K562 (cell line): ENCODE results near the gene SIRT7. TPM values are rescaled to one million over a fixed set of nuclear protein-coding genes. Genes with fewer than 3 reads are reported as not detected.
A peak's percentile ranks its signal among the peaks of the same experiment; 100 is the strongest.

Experiments used
- ATAC-seq: fragments of 200-7000 bp; cut with Tn5 transposase; 3 replicates; pipeline ENCODE4 v1.9.1; 2020; ENCODE audit warnings: moderate library complexity
- BruUV-seq: library from RNA; stranded (reverse); fragments of 400-500 nt; replicated peaks from 2 replicates; lab custom pipeline; 2021; lab: Mats Ljungman, UMichigan
- CTCF ChIA-PET: fragments of 300-600 bp; formaldehyde crosslinking; extraction: SDS; loops from one replicate; lab custom pipeline; 2021; ENCODE audit warnings: low intra/inter-chr PET ratio; lab: Yijun Ruan, JAX
- POLR2A ChIA-PET: fragments of 300-600, 350-650 bp; sonication (Branson Sonifier 250); formaldehyde crosslinking; extraction: SDS; loops from one replicate; lab custom pipeline; 2021; ENCODE audit warnings: antibody characterized with exemption, inconsistent platforms; lab: Yijun Ruan, JAX
- DNase-seq, 4 experiments: peaks; one replicate each; pipeline versions ENCODE4 v3.0.0 to v3.0.0-alpha.2; 2011 to 2018; ENCODE audit warnings: low spot score in 3 of 4, mixed read lengths in 3 of 4; ENCODE audit errors: extremely low read depth in 1 of 4
- FAIRE-seq: peaks from 2 replicates; lab custom pipeline; 2011; peaks lifted over from hg19 to GRCh38; lab: Jason Lieb, UNC
- H2AFZ ChIP-seq: 2 replicates; pipeline ENCODE4 v1.6.0; 2011; ENCODE audit warnings: low read depth, low read length, control low read depth, inconsistent platforms
- H3K27ac ChIP-seq: fragments of 200-600 bp; 3 replicates; pipeline ENCODE4 v1.8.0; 2011; ENCODE audit warnings: low read depth, mild to moderate bottlenecking, control low read depth, inconsistent platforms, low read length, moderate library complexity, mixed read lengths; ENCODE audit errors: extremely low read depth
- H3K27me3 ChIP-seq, 2 experiments: fragments of 300-600 bp in 1 of 2; 2 replicates in 1 of 2; 3 replicates in 1 of 2; pipeline versions ENCODE4 v1.6.0 to v1.8.0; 2011; ENCODE audit warnings: inconsistent platforms in 2 of 2, low read length in 2 of 2, mild to moderate bottlenecking in 1 of 2, mixed read lengths in 1 of 2, moderate library complexity in 1 of 2; ENCODE audit not compliant: control insufficient read depth in 2 of 2, insufficient read depth in 2 of 2
- H3K36me3 ChIP-seq: fragments of 300-600 bp; 3 replicates; pipeline ENCODE4 v1.8.0; 2011; ENCODE audit warnings: mild to moderate bottlenecking, low read length, inconsistent platforms; ENCODE audit not compliant: control insufficient read depth, insufficient read depth
- H3K4me1 ChIP-seq, 2 experiments: fragments of 200-600 bp in 1 of 2; replicated peaks in 1 of 2; 2 replicates in 1 of 2; 3 replicates in 1 of 2; pipeline versions ENCODE4 v1.5.1 to v1.8.0; 2011; ENCODE audit warnings: inconsistent platforms in 2 of 2, low read length in 2 of 2, mild to moderate bottlenecking in 1 of 2, mixed read lengths in 1 of 2, moderate library complexity in 1 of 2; ENCODE audit not compliant: control insufficient read depth in 2 of 2, insufficient read depth in 2 of 2
- H3K4me2 ChIP-seq: 2 replicates; pipeline ENCODE4 v1.6.1; 2011; ENCODE audit warnings: low read length, control low read depth, inconsistent platforms, mixed read lengths; ENCODE audit not compliant: insufficient read depth
- H3K4me3 ChIP-seq: fragments of 200-600 bp; sonication (generic), shearing (Covaris generic); 2 replicates; pipeline ENCODE4 v1.5.1; 2016; ENCODE audit warnings: control low read depth, inconsistent platforms
- H3K79me2 ChIP-seq: fragments of 200-600 bp; 3 replicates; pipeline ENCODE4 v1.8.0; 2011; ENCODE audit warnings: low read length, inconsistent platforms; ENCODE audit not compliant: control insufficient read depth, insufficient read depth
- H3K9ac ChIP-seq, 2 experiments: 2 replicates each; pipeline versions ENCODE4 v1.6.0 to v1.6.1; 2011; ENCODE audit warnings: low read depth in 2 of 2, low read length in 2 of 2, control low read depth in 1 of 2, inconsistent platforms in 1 of 2, mild to moderate bottlenecking in 1 of 2, mixed read lengths in 1 of 2; ENCODE audit not compliant: insufficient read depth in 1 of 2
- H3K9me1 ChIP-seq: one replicate; pipeline ENCODE4 v1.6.0; 2011; ENCODE audit warnings: inconsistent platforms, mild to moderate bottlenecking, low read length, moderate library complexity; ENCODE audit not compliant: control insufficient read depth, insufficient read depth
- H3K9me3 ChIP-seq: replicated peaks from 2 replicates; pipeline ENCODE4 v1.5.1; 2011; ENCODE audit warnings: low read depth, low read length, inconsistent platforms; ENCODE audit not compliant: control insufficient read depth, insufficient read depth
- H4K20me1 ChIP-seq: replicated peaks from 2 replicates; pipeline ENCODE4 v1.6.1; 2011; ENCODE audit warnings: low read length, inconsistent platforms, mixed read lengths; ENCODE audit not compliant: control insufficient read depth, insufficient read depth
- HNRNPLL ChIP-seq: fragments of 200-400 bp; formaldehyde crosslinking; IDR thresholded peaks from 2 replicates; pipeline ENCODE4 v1.6.1; 2017; ENCODE audit warnings: low read length, low read depth, mild to moderate bottlenecking; ENCODE audit not compliant: poor library complexity, severe bottlenecking
- POLR2G ChIP-seq: fragments of 200-400 bp; formaldehyde crosslinking; IDR thresholded peaks from 2 replicates; pipeline ENCODE4 v1.6.1; 2017; ENCODE audit warnings: low read depth, mild to moderate bottlenecking, antibody characterized with exemption, low read length, moderate library complexity
- TAF1 ChIP-seq: IDR thresholded peaks from 2 replicates; pipeline ENCODE4 v1.6.1; 2011; ENCODE audit warnings: mild to moderate bottlenecking, low read length, moderate library complexity; ENCODE audit not compliant: insufficient read depth, control insufficient read depth, severe bottlenecking; ENCODE audit errors: extremely low read depth
- ZNF124 ChIP-seq: sonication (generic); formaldehyde crosslinking; IDR thresholded peaks from 2 replicates; pipeline ENCODE4 v1.8.1; 2022; ENCODE audit warnings: missing genetic modification reagents
- WGBS: fragments of 100-300 bp; shearing (Covaris generic); methylation state at CpG from one replicate; pipeline ENCODE4 v1.1.6; 2016; ENCODE audit warnings: low coverage, mixed read lengths; ENCODE audit not compliant: insufficient coverage; ENCODE audit errors: missing lambda C conversion rate; 5-methylcytosine and 5-hydroxymethylcytosine counted together
- in situ Hi-C: fragments of 300-500 bp; cut with MboI; formaldehyde crosslinking; loops from 4 replicates; pipeline ENCODE4 v1.15.0; 2018; ENCODE audit warnings: inconsistent platforms, mixed read lengths
- intact Hi-C: fragments of 100-400 bp; cut with micrococcal nuclease; formaldehyde crosslinking; loops from 2 replicates; pipeline ENCODE4 v1.14.2; 2022
- polyA plus RNA-seq, 8 experiments: library from polyadenylated mRNA; depleted of rRNA in 4 of 8; stranded (reverse) in 5 of 8; unstranded in 3 of 8; fragments of >200 nt; fragmentation: Nextera tagmentation in 2 of 8; fragmentation: Illumina TruSeq in 1 of 8; extraction: Ambion mirVana in 2 of 8; extraction: Trizol in 1 of 8; gene quantifications; 2 replicates each; pipeline versions ENCODE4 v1.2.1 to v1.2.3, GENCODE V29; 2011 to 2014; ENCODE audit warnings: inconsistent platforms in 1 of 8, missing spikeins in 1 of 8
- total RNA-seq, 7 experiments: library from RNA; depleted of rRNA in 6 of 7; stranded (reverse); fragments of >200 nt in 6 of 7; fragmentation: Illumina TruSeq in 2 of 7; extraction: Trizol in 2 of 7; gene quantifications; 2 replicates each; pipeline versions ENCODE4 v1.2.1 to v1.2.3, GENCODE V29; 2011 to 2021; ENCODE audit warnings: low replicate concordance in 1 of 7

Gene SIRT7
- total and polyA plus RNA-seq, 9 of the 15 experiments (the other 6 are each of a cell fraction or from before 2014, with no cell fraction given), result 1.6 to 54.8 (median 20.3) TPM

DNA sequence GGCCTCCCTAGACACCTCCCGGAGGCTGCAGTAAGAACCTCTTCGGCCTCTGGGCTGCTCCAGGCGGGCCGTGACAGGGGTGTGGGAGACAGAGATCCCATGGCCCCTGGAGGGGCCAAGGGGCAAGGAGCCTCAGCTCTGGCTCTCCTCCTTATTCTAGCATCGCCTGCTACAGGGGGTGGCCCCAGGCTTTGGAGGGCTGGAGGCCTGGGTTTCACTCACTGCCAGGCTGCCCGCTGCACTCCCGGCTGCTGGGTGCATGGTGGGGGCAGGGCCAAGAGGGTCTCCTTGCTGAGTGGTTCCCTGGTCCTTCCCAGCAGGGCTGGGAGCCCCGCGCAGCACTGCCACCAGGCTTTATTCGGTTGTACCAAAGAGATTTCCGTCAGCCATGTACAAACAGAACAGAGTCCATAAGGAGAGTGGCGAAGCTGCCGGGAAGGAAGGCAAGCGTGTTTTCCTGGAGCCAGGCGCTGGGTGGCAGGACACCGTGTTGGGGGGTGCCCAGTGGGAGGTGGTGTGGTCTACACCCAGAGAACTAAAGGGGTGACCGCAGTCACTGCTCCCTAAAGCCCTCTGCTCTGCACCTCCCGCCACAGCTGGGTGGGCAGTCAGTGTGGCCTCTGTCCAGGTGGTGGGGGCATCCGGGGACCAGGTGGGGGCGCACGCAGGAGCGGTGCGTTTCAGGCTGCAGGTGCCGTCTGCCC is 13.9 kb downstream of the SIRT7 start:
- no peak overlapping the region for H3K27ac ChIP-seq
- POLR2A ChIA-PET, result interaction anchor here (0.7 to 1.7 kb wide), 3 partner anchors 13 to 180 kb away, joined by 3 to 10 read pairs (median 6); no protein-coding TSS in a partner anchor
- H3K9me3 ChIP-seq, result no peaks in the 10 kb centered on the region
- peak overlapping the region in 1 of 2 experiments; percentile 4; a peak in 1 of 4 replicates for H3K9ac ChIP-seq
- BruUV-seq, result no TSS peak
- peaks cover 2% of the 10 kb centered on the region; the same call in 1 of the 2 replicates for H4K20me1 ChIP-seq
- no peak overlapping the region for H3K4me3 ChIP-seq
- TF ChIP-seq HNRNPLL (no peak), POLR2G (peak; percentile 41; the same call in 1 of the 2 replicates), ZNF124 (no peak), TAF1 (no peak)
- TF ChIP-seq, all 486 proteins: peak for 1
- WGBS, result 88% methylated on average over 14 of the region's 24 CpGs
- Histone ChIP-seq H3K4me2 (no peak overlapping the region), H3K79me2 (peaks cover 1% of the 10 kb centered on the region; the same call in 2 of the 3 replicates), H3K4me1 (peaks cover 10 to 93% of the 10 kb centered on the region in 2 experiments), H2AFZ (no peak overlapping the region), H3K27me3 (no peaks in the 10 kb centered on the region), H3K36me3 (peaks cover 74% of the 10 kb centered on the region; the same call in 2 of the 3 replicates), H3K9me1 (no peaks in the 10 kb centered on the region)
- FAIRE-seq, result no peak
- ATAC-seq, result no peak
- CTCF ChIA-PET, result no interaction called here
- intact Hi-C loops, result no loop called here
- DNase-seq, result no peak
- in situ Hi-C loops, result no loop called here
